ENCODE data around the gene TRIOBP.

TRIOBP gene

DNA sequence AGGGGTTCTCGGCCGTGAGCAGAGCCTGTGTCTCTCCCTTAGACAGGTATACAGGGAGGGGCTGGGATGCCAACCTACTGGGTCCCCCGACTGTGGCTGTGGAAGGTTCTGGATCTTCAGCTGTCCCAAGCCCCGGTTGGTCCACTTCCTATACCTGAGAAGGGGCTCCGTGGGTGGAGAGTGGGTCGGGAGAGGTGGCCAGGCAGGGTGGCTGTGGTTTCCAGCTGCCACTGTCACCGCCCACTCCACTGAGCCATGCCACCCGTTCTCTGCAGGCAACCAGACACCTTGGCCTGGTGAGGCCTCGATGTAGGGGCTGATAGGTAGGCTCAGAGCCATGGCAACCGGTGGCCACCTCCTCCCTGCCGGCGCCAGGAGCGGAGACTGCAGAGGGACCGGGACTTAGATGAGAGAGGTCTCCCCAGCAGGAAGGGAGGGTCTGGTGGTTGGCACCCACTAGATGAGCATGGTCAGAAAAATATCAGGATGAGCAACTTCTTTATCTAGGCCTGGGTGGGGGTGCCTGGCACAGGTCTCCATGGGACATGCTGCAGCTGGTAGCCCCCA, 53.8 kb downstream of the TRIOBP start:
- no peak for DNase-seq

DNA sequence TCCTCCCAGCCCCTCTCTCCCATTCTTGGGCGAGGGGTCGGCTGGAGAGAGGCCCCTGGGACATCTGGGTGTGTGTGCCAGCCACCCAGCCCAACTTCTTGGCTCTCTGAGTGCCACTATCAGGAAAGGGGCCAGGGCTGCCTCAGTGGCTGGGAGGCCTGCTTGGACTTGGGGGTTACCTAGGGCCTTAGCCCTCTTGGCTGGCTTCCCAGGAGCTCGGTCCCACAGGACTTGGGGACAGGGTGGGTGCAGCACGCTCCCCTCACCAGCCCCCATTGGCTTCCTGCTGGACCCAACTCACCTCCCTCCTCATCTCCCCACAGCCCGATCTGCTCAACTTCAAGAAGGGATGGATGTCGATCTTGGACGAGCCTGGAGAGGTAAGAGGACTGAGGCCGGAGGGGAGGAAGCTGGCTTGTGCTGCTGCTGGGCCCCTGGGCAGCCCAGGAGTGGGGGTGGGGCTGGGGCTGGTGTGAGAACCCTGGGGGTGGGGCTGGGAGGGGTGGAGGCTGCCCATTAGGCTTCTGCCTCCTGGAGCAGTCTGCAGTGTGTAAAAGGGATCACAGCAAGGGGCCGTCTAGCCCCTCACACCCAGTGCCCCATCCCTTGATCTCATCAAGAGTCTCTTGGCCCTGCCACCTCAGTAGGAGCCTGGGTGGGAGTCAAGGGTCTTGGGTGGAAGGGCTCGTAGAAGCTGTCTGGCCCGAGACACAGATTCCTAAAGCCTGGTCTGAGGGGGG, 54.8 kb downstream of the TRIOBP start:
- DNase-seq: no peak

DNA sequence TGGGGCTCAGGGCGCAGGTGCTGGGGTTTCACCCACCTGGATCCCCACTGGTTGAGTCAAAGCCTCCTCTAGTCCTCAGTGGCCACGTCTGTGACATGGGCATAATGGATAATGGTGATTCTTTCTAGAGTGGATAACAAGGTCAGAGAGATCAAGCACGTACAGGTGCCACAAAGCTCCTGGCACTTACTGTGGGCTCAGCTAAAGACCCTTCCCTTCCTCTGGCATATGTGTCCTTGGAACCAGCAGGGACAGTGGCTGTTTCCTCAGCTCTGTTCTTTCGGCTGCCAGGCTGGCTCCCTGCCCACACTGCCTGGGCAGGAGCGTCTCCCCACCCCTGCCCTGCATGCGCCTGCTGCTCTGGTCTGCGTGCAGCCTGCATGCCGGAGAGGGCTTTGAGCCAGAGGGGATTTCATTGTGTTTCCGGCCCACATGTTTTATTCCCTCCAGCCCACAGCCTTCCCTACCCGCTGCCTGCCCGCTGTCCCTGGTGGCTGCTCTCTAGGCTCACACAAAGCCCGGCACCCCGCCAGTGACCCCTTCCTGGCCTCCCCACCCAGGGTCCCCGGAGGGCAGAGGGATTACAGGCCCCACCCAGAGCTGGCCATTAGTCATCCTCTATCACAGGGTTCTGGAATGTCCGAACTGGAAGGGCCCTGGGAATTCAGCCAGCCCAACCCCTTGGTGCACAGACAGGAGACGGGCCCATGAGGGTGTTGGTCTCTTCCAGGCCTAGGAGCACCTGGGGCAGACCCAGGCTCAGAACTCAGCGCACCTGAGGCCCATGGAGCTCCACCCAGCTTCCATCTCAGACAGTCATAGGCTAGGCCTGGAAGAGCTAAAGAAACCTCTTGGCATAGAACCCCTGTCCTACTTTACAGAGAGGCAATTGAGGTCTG, 55.6 kb downstream of the TRIOBP start:
- DNase-seq: peak; percentile 37

DNA sequence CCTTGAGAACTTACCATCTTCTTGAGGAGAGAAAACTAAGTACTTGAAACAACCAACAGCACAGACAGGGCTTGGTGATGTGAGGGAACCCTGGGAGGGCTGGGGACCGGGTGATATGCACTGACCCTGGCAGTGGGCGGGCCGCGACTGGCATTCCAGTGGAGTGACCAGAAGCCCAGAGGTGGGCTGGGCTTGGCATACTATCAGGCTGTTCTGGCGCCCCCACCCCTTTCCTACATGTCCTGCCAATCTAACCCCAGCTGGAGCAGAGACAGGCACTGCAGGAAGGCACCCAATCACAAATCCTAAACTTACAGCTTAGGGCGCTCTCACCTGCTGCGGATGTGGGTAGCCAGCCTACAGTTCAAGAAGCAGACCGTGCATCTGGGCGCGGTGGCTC, 56.9 kb downstream of the TRIOBP start:
- DNase-seq: no peak

DNA sequence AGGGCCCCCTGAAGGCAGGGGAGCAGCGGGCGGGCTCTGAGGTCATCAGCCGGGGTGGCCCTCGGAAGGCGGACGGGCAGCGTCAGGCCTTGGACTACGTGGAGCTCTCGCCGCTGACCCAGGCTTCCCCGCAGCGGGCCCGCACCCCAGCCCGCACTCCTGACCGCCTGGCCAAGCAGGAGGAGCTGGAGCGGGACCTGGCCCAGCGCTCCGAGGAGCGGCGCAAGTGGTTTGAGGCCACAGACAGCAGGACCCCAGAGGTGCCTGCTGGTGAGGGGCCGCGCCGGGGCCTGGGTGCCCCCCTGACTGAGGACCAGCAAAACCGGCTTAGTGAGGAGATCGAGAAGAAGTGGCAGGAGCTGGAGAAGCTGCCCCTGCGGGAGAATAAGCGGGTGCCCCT, 60.8 kb downstream of the TRIOBP start:
- DNase-seq: no peak

DNA sequence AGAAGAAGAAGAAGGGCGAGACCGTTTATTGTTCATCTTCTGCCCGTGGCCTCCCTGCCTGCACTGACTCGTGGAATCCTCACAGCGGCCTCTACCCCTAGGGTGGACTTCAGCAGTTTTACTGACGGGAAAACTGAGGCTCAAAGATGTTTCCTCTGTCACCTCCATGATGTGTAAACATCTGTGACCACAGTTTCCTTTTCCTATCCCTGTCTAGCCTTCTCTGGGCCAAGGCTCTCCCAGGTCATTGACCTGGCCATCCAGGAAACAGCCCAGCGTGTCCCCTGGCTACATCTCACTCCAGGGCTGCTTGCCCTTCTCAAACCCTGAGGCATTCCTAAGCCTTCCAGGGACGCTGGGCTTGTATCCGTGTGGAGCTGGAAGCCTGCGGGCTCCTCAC, 61.8 kb downstream of the TRIOBP start:
- no peak for DNase-seq

DNA sequence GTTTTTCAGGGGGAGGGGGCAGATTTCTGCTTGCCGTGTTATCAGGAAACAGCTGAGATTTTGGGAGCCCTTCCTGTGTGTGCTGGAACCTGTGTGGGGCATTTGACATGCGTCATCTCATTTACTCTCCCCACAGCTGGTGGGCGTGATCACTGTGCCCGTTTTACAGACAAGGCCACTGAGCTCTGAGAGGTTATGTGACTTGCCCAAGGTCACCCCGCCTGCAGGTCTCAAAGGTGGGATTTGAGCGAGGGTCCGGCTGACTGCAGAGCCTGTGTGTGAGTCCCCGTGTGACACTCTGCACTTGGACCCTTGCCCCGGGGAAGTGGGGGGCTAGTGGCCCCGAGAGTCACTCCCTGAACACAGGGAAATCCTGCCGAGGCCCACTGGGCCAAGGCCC, 62.4 kb downstream of the TRIOBP start:
- no peak for DNase-seq

DNA sequence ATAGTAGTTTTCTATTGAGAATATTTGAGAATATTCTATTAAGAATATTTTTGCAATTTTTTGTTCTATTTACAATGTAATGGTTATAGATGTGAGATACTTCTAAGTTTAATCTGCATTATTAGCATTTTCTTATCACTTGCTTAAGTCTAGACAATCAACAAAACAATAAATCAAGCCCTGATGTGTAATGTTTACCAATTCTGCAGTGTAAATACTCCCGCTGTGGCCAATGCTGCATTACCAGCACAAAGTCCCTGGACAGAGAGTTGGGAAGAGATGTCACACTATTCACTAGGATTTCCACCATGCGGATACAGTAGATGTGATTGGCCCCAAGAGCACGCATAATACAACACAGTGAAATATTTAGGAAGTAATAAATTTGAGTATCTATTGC, 63.3 kb downstream of the TRIOBP start:
- DNase-seq: no peak

DNA sequence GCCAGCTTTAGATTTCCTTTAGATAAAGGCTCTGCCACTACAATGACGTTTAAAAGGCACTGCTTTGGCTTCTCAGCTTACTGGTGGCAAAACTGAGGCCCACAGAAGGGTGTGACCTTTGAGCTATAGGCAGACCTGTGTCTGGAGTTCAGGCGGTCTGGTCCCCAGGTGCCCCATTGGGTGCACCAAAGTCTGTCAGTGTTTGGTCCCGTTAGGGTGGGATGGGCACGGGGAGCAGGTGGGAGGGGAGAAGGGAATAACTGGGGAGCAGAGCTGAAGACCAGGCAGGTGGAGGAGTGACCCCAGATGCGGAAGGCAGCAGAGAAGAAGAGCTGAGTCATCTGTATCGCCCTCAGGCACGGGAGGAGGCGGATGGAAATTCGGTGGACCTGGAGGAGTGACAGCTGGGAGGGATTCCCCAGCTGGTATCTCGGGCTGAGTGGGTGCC, 65.6 kb downstream of the TRIOBP start:
- DNase-seq: no peak

DNA sequence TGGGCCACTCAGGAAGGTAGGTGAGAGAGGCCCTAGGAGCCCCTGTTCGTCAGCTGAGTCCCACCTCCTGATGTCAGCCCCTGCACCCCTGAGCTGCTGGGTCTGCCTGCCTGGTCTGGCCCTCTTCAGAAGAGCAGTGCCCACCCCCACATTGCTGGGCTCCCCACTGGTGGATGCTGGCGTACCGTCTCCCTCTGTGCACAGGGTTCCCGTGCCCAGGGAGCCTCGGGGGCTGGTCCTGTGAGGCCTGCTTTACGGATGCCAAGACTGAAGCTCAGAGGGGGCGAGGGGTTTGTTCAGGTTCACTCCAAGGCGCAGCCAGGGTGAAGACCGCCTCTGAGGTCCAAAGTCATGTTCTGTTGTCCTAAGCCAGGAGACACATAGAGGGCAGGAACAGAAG, 66.2 kb downstream of the TRIOBP start:
- DNase-seq: no peak

DNA sequence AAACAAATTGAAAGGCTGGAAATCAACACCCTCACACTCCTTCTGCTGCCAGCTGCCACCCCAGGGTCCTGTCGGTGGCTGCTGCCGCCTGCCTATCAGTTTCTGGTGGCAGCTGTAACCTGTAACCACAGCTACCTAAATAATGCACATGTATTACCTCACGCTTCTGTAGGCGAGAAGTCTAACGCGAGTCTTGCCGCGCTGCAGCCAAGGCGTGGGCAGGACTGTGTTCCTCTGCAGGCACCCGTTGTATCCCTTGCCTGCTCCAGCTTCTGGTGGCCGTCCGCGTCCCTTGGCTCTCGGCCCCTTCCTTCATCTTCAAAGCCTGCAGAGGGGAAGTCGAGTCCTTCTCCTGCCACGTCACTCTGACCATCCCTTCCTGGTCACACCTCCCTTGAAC, 66.8 kb downstream of the TRIOBP start:
- no peak for DNase-seq

DNA sequence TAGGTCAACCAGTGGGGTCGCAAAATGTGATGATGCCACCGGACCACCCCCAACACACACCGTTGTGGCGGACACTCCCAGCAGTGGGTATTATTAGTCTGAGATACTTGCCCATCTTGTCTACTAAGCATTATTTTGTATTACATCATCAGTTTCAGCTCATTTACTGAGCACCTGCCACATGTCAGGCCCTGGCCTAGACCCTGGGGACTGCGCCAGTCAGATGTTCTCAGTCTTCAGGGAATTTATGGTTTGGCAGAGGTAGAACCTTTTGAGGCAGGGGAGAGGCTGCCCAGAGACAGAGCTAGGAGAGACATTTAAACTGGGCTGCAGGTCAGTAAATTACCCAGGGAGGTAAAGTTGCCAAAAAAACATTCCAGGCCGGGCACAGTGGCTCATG, 67.8 kb downstream of the TRIOBP start:
- DNase-seq: no peak

DNA sequence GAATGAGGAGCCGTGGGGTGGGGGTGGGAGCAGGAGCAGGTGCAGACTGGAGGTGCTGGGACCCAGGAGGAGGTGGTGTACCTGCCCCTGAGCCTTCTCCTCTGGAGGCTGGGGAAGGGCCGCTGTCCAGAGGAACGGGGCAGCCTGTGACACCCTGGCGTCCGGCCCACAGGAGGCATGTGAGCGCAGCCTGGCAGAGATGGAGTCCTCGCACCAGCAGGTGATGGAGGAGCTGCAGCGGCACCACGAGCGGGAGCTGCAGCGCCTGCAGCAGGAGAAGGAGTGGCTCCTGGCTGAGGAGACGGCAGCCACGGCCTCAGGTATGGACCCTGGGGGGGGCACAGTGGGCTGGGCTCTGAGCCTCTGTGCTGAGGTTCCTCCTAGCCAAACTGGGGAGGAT, 68.7 kb downstream of the TRIOBP start:
- no peak for DNase-seq

DNA sequence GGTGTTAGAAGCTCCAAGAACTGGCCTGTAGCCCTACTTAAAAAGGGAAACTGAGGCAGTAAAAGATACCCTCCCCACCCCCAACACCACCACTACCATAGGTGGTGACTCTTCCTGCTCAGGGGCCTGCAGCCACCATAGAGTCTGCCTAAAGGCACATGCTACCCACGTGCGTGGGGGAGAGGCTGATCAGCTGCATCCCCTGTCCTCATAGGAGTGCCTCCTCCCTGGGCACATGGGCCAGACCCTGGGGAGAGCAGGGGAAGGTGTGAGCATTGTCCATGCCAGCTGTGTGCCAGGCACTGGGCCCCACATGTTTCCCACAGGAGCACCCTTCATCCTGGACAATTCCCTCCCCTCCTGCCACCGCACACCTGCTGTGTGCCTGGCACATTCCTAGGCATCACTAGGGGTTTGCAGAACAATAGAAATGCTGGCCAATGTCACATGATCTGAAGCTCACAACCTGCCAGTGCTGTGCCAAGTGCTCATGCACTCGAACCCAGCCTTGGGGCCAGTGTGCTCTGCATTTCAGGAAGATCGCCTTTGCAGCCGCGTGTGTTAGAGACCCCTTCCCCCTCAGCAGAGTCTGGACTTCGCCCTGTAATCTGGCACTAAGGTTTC, 69.2 kb downstream of the TRIOBP start:
- DNase-seq: no peak

DNA sequence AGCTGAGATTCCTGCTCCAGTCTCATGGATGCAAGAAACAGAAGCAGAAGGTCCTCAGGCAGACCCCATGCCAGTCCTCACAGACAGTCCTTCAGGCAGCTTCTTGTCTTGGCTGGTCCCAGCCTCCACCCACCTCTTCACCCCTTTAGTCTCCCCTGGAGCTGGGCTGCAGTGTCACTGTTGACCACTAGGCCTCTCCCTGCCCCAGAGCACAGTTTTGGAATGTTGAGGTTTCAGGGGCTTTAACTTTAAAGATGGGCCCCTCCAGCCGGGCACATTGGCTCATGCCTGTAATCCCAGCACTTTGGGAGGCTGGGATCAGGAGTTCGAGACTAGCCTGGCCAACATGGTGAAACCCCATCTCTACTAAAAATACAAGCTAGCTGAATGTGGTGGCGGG, 71.4 kb downstream of the TRIOBP start:
- no peak for DNase-seq

DNA sequence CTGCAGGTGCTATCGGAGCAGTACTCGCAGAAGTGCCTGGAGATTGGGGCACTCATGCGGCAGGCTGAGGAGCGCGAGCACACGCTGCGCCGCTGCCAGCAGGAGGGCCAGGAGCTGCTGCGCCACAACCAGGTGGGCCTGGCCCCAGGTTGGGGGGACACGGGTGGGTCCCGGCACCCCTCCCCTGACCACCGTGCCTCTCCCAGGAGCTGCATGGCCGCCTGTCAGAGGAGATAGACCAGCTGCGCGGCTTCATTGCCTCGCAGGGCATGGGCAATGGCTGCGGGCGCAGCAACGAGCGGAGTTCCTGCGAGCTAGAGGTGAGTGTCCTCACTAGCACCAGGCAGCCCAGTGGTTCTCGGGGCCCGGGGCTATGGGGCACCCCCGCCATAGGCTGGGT, 72.2 kb downstream of the TRIOBP start:
- DNase-seq: no peak

DNA sequence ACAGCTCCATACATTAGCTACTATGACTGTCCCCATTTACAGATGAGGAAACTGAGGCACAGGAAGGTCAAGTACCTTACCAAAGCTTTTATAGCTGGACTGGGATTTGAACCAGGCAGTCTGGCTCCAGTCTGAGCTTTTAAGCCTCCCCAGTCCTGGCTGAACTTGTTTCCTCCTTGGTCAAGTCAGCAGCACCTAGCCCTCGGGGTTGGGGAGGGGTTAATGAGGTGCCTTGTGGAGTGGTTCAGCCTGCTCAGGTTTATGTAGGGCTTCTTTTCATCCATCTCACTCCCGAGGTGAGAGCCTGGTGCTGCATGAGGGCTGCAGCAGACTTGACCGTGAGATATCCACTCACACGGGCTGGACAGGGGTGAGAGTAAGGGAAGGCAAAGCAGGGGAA, 74.2 kb downstream of the TRIOBP start:
- no peak for DNase-seq

DNA sequence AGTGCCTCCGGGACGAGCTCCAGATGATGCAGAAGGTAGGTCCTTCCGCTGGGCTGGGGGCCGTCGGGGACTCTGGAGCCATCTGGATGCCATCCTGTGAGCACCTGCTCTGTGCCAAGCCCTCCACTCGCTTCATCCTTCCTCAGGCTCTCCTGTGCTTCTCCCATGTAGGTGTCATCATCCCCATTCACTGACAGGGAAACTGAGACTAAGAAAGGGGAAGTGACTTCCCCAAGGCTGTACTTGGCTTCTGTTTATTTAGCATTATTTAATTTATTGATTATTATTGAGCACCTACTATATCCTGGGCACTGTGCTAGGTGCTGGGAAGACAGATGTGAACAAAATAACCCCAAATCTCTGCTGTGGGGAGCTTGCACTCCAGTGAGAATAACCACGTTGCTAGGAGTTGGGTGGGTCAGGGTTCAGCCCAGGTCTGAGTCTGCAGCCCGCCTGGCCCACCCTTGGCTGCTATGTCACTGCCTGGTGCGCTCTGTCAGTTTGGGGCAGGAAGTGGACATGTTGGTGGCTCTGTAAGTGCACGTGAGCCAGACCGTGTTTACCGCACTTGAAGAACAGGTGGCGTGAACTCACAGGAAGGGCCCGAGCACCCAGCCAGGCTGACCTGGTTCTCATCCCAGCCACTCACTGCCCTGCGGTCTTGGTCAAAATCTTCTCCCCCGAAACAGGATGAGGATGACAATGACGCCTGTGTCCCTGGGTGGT, 75.0 kb downstream of the TRIOBP start:
- no peak for DNase-seq

DNA sequence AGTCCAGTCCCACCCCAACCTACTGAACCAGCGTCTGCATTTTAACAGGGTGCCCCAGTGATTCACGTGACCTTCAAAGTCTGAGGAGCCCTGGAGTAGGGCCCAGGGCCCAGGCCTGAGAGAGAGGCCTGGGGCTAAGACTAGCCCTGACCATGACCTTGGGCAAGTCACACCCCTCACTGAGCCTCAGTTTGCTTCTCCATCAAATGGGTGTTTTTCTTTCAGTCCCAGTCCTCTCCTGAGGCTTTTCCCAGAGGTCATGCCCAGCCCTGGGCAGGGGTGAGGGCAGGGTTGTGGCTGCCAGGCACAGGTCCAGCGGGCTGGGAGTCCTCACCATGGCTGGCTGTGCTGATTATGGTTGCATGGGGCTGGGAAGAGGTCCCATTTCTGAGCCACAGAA, 77.9 kb downstream of the TRIOBP start:
- DNase-seq: no peak

DNA sequence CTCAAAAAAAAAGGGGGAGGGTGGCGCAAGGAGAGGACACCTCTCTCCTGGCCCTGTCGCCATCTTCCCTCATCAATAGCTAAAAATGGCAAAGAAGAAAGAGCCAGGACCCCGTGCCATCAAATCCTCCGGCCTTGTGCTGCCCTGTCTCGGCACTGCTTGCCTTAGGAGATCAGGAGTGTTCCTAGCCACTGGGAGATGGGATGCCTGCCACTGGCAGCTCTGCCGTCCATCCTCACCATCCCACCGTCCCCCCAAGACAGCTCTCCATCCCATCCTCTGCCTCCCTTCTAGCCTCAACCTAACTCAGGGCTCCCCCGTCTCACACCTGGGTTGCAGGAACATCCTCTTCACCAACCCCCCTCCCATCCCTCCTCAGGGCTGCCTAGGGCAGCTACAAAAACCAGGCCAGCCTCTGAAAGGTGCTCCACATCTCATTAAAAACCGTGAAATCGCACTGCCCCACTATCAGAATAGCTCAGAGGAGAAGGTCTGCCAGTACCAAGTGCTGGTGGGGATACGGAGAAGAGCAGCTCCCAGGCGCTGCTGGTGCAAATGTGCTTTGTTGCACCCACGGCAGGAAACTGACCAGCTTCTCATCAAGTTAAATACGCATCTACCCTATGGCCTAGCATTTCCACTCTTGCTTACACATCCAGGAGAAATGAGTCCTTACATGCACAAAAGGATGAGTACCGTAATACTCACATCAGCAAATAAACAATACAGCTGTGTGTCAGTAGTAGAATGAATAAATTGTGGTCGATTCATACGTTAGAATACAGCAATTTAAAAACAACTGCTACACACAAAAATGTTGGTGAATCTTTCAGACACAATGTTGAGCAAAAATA, 79.2 kb downstream of the TRIOBP start:
- DNase-seq: no peak

DNA sequence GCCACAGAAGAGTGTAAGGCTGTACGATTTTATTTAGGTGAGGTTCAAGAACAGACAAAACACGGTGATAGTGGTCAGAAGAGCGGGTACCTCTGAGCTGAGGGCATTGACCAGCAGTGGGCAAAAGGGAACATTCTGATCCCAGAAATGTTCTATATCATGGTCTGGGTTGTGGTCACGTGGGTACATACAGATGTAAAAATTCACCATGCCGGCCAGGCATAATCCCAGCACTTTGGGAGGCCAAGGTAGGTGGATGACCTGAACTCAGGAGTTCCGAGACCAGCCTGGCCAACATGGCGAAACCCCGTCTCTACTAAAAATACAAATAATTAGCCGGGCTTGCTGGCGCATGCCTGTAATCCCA, 79.8 kb downstream of the TRIOBP start:
- DNase-seq: no peak

DNA sequence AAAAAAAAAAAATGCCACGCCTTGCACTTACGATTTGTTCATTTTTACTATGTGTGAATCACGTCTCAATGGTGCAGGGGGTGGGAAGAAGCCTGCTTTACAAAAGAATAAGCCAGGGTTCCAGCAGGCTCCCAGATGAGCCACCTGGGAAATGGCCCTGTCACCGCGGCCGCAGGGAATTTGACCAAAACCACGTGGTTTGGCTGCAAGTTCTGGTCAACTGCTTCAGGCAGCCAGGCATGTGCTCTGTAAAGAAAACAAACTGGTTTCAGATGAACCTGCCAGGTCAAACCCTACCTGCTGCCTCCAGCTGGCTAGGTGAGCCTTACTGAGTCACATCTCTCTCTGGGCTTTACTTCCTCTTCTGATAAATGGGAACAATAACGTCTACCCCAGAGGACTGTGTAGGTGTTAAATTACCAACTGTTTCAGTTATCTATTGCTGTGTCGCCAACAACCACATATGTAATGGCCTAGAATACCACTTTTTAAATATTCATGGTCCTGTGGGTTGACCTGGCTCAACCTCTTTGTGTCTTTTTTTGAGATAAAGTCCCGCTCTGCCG, 80.4 kb downstream of the TRIOBP start:
- DNase-seq: no peak

All from retina (tissue), 1 donor.